ENCODE results near the gene CAV1.

DNA sequence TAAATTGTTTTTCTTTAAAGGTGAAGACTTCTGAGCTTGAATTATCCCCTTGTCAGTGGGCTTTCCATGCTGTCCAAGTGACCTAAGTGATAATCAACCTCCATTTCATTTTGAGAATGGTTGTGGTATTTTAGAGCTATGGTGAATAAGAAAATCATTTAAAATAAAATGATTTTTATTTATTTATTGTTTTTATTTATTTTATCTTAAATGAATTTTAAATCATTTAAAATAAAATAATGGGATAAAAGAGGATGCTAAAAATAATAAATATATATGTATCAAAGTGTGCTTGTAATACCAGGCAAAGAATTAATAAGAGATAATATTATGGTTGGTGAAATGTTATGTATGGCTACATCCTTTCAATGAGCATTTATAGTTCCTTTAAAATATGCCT lies 24.5 kb downstream of the CAV1 start:
- no peak for TF ChIP-seq EP300 (IDR thresholded peaks at IDR 0.05; ENCODE audit: borderline replicate concordance)
- no peak for TF ChIP-seq TAF1 (IDR thresholded peaks at IDR 0.05; ENCODE audit: low read depth)
- TF ChIP-seq, protein P1, sequence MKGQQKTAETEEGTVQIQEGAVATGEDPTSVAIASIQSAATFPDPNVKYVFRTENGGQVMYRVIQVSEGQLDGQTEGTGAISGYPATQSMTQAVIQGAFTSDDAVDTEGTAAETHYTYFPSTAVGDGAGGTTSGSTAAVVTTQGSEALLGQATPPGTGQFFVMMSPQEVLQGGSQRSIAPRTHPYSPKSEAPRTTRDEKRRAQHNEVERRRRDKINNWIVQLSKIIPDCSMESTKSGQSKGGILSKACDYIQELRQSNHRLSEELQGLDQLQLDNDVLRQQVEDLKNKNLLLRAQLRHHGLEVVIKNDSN (IDR thresholded peaks at IDR 0.05) = no peak
- TF ChIP-seq, protein P2, sequence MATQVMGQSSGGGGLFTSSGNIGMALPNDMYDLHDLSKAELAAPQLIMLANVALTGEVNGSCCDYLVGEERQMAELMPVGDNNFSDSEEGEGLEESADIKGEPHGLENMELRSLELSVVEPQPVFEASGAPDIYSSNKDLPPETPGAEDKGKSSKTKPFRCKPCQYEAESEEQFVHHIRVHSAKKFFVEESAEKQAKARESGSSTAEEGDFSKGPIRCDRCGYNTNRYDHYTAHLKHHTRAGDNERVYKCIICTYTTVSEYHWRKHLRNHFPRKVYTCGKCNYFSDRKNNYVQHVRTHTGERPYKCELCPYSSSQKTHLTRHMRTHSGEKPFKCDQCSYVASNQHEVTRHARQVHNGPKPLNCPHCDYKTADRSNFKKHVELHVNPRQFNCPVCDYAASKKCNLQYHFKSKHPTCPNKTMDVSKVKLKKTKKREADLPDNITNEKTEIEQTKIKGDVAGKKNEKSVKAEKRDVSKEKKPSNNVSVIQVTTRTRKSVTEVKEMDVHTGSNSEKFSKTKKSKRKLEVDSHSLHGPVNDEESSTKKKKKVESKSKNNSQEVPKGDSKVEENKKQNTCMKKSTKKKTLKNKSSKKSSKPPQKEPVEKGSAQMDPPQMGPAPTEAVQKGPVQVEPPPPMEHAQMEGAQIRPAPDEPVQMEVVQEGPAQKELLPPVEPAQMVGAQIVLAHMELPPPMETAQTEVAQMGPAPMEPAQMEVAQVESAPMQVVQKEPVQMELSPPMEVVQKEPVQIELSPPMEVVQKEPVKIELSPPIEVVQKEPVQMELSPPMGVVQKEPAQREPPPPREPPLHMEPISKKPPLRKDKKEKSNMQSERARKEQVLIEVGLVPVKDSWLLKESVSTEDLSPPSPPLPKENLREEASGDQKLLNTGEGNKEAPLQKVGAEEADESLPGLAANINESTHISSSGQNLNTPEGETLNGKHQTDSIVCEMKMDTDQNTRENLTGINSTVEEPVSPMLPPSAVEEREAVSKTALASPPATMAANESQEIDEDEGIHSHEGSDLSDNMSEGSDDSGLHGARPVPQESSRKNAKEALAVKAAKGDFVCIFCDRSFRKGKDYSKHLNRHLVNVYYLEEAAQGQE (IDR thresholded peaks at IDR 0.05; ENCODE audit: low read depth) = no peak
- TF ChIP-seq CREB1 (IDR thresholded peaks at IDR 0.05; ENCODE audit: low read depth) = no peak
